ENCODE measurements around the gene FAM107B.

DNA sequence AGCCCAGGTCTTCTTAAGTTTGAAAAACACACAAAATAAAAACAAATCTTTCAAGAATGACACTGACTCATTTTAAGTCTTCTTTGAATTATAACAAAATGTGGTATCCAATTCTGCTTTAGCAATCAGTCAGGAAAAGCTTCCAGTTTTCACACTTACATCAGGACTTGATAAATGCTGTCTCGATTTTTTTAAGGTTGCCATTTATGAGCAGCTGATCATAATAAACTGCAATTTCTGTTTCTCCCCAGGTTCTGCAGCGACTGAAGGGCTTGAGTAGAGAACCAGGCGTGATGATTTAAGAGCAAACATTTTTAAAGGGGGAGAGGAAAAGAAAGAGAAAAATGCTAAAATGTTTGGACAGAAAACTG is 71.1 kb downstream of the FAM107B start:
- TF ChIP-seq, protein P1, sequence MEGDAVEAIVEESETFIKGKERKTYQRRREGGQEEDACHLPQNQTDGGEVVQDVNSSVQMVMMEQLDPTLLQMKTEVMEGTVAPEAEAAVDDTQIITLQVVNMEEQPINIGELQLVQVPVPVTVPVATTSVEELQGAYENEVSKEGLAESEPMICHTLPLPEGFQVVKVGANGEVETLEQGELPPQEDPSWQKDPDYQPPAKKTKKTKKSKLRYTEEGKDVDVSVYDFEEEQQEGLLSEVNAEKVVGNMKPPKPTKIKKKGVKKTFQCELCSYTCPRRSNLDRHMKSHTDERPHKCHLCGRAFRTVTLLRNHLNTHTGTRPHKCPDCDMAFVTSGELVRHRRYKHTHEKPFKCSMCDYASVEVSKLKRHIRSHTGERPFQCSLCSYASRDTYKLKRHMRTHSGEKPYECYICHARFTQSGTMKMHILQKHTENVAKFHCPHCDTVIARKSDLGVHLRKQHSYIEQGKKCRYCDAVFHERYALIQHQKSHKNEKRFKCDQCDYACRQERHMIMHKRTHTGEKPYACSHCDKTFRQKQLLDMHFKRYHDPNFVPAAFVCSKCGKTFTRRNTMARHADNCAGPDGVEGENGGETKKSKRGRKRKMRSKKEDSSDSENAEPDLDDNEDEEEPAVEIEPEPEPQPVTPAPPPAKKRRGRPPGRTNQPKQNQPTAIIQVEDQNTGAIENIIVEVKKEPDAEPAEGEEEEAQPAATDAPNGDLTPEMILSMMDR (conservative IDR thresholded peaks at IDR 0.05; ENCODE audit: low read depth, low read length): no peak
- TF ChIP-seq EZH2 (IDR thresholded peaks at IDR 0.05; ENCODE audit: borderline replicate concordance, low read depth, low read length, poor library complexity, severe bottlenecking): no peak
